SJSA1 (cell line): ENCODE data around the gene CAMK4. TPM values are rescaled to one million over a fixed set of nuclear protein-coding genes. Genes with fewer than 3 reads are reported as not detected.
"Not testable (repeated sequence)": the region's sequence is repeated elsewhere in the genome, so short reads cannot be mapped to it uniquely, and the experiment has no call there.

Source experiments
- DNase-seq, 2 experiments: peaks; one replicate each; pipeline ENCODE4 v3.0.0-alpha.2; 2015 to 2020; ENCODE audit warnings: low spot score in 2 of 2, low read depth in 1 of 2
- H3K27ac ChIP-seq: fragments of 250-450 bp; sonication (Bioruptor Pico); 2 replicates; pipeline ENCODE4 v1.5.1; 2020; ENCODE audit warnings: mild to moderate bottlenecking, moderate library complexity
- H3K27me3 ChIP-seq: fragments of 250-450 bp; sonication (Bioruptor Pico); replicated peaks from 2 replicates; pipeline ENCODE4 v1.5.1; 2020; ENCODE audit warnings: mild to moderate bottlenecking, moderate library complexity
- H3K36me3 ChIP-seq: fragments of 250-450 bp; sonication (Bioruptor Pico); 2 replicates; pipeline ENCODE4 v1.5.1; 2020; ENCODE audit warnings: mild to moderate bottlenecking
- H3K4me1 ChIP-seq: fragments of 250-450 bp; sonication (Bioruptor Pico); replicated peaks from 2 replicates; pipeline ENCODE4 v1.6.1; 2021; ENCODE audit warnings: mild to moderate bottlenecking
- H3K4me3 ChIP-seq: fragments of 250-450 bp; sonication (Bioruptor Pico); 2 replicates; pipeline ENCODE4 v1.5.1; 2020; ENCODE audit warnings: mild to moderate bottlenecking
- H3K9me3 ChIP-seq: fragments of 250-450 bp; sonication (Bioruptor Pico); replicated peaks from 2 replicates; pipeline ENCODE4 v1.5.1; 2020; ENCODE audit warnings: mild to moderate bottlenecking
- total RNA-seq: library from RNA; depleted of rRNA; stranded (reverse); fragments of >200 nt; shearing (Covaris generic); gene quantifications from 2 replicates; pipeline ENCODE4 v1.2.3, GENCODE V29; 2014

Gene CAMK4
- total RNA-seq, 1 experiment from 2014 or later = 3.6 TPM

DNA sequence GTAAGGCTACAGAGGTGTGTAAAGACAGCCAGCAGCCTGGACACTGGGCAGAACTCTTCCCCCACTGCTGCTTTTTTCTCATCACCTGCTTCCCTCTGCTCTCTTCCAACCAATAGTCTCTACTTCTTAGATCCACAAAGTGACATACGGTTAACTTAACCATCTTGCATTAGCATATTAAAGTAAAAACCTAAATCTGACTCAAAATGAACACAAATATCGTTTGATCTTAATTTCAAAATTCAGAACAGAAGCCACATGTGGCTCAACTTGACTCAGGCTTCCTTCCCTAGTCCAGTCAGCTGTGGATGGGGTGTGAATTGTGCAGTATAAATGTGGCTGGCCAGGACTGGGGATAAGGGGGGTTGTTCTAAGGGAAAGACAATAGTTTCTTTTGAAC is 173.8 kb downstream of the CAMK4 start:
- Histone ChIP-seq H3K4me3 (no peak overlapping the region), H3K4me1 (no peaks in the 10 kb centered on the region), H3K27ac (no peak overlapping the region), H3K9me3 (no peaks in the 10 kb centered on the region), H3K36me3 (no peaks in the 10 kb centered on the region), H3K27me3 (no peaks in the 10 kb centered on the region)
- DNase-seq = no peak

DNA sequence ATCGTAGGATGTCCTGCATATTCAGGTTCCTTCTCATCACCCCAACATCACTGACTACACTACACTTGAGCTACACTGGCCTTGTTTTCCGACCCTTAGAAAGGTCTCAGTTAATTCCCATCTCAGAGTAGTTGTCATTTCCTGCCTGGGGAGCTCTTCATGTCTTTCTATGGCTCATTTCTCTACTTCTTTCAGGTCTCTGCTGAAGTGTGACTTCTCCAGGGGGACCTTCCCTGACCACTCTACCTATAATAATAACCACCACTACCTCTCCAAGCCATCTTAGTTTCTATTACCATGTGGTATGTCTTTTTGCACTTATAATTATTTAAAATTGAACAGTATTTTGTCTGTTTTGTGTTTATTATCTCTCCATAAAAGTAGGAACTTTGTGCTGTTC is 174.9 kb downstream of the CAMK4 start:
- DNase-seq = no peak
- Histone ChIP-seq H3K4me3 (no peak overlapping the region), H3K27ac (no peak overlapping the region), H3K4me1 (no peaks in the 10 kb centered on the region), H3K36me3 (no peaks in the 10 kb centered on the region), H3K27me3 (no peaks in the 10 kb centered on the region), H3K9me3 (no peaks in the 10 kb centered on the region)

DNA sequence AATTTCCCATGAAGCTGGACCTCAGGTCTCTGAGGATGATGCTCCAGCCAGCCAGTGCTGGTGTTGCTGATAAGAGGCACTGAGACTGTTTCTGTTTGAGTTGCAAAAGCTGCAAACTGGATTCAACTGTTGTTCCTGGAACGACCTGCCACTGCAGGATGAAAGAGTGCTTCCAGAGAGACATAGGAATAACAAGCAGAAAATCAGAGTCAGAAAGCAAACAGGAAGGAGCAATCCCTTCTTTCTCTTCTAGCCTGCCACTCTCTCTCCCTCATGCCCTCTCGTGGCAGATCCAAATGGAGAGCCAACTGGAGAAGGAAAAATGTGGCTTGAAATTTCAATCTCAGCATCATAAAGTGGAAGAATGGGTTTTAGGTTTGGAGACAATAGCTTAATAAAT is 177.7 kb downstream of the CAMK4 start:
- H3K36me3 ChIP-seq = no peaks in the 10 kb centered on the region
- H3K4me1 ChIP-seq = no peaks in the 10 kb centered on the region
- no peaks in the 10 kb centered on the region for H3K9me3 ChIP-seq
- DNase-seq = no peak
- no peak overlapping the region for H3K27ac ChIP-seq
- no peak overlapping the region for H3K4me3 ChIP-seq
- H3K27me3 ChIP-seq = no peaks in the 10 kb centered on the region

DNA sequence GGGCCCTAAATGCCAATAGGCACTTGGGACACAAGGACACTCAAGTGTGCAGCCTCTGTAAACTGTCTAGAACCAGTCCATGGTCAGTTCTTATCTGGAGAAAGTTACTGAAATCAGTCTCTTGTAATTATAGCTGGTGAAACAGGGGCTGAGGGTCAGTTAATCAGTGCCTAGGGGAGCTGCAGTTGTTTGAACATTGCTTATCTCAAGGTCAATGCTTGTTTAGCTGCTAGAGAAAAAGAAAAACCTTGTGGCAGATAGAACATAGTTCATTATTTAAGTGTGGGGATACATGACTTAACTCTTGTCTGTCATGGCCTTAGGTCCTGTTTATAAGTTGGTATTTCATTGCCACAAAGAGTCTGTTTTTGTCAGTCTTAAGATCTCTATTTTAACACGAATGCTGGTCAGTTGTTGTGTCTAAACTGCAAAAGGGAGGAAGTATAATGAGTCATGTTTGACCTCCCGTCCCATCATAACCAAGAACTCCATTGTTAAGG is 180.1 kb downstream of the CAMK4 start:
- DNase-seq = no peak
- Histone ChIP-seq H3K4me1 (no peaks in the 10 kb centered on the region), H3K36me3 (no peaks in the 10 kb centered on the region), H3K27ac (no peak overlapping the region), H3K4me3 (no peak overlapping the region), H3K9me3 (no peaks in the 10 kb centered on the region), H3K27me3 (no peaks in the 10 kb centered on the region)

DNA sequence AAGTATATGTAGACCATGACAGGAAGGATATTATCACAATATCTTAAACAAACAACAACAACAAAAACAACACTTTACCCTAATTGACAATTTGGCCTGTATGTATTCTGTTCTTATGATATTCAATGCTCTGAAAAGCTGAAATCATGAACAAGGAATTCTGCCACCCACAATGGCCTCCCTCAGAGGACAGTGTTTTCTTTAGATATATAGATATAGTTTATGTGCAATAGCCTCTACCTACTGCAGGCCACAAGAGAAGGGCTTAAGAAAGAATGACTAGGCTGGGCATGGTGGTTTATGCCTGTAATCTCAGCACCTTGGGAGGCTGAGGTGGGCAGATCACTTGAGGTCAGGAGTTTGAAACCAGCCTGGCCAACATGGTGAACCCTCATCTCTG is 183.4 kb downstream of the CAMK4 start:
- Histone ChIP-seq H3K4me1 (no peaks in the 10 kb centered on the region), H3K9me3 (no peaks in the 10 kb centered on the region), H3K27me3 (no peaks in the 10 kb centered on the region), H3K36me3 (no peaks in the 10 kb centered on the region), H3K27ac (no peak overlapping the region), H3K4me3 (no peak overlapping the region)
- DNase-seq = no peak

DNA sequence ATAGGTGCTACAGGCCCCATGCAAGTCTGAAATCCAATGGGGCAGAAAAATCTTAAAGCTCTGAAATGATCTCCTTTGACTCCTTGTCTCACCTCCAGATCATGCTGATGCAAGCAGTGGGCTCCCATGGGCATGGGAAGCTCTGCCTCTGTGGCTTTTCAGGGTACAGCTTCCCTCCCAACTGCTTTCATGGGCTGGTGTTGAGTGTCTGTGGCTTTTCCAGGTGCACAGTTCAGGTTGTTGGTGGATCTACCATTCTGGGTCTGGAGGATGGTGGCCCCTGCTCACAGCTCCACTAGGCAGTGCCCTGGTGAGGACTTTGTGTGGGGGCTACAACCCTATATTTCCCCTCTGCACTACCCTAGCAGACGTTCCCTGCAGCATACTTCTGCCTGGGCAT is 184.6 kb downstream of the CAMK4 start:
- no peak overlapping the region for H3K27ac ChIP-seq
- no peaks in the 10 kb centered on the region for H3K4me1 ChIP-seq
- H3K4me3 ChIP-seq = no peak overlapping the region
- no peaks in the 10 kb centered on the region for H3K9me3 ChIP-seq
- no peaks in the 10 kb centered on the region for H3K27me3 ChIP-seq
- H3K36me3 ChIP-seq = no peaks in the 10 kb centered on the region
- no peak for DNase-seq

DNA sequence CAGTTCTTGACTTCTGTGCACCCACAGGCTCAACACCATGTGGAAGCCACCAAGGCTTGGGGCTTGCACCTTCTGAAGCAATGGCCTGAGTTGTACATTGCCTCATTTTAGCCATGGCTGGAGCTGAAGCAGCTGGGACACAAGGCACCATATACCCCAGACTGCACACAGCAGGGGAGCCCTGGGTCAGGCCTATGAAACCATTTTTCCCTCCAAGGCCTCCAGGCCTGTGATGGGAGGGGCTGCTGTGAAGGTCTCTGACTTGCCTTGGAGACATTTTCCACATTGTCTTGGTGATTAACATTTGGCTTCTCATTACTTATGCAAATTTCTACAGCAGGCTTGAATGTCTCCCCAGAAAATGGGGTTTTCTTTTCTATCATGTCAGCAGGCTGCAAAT is 185.1 kb downstream of the CAMK4 start:
- not testable (repeated sequence) for H3K4me3 ChIP-seq, H3K27me3 ChIP-seq, H3K36me3 ChIP-seq, DNase-seq, H3K27ac ChIP-seq, H3K4me1 ChIP-seq, H3K9me3 ChIP-seq

DNA sequence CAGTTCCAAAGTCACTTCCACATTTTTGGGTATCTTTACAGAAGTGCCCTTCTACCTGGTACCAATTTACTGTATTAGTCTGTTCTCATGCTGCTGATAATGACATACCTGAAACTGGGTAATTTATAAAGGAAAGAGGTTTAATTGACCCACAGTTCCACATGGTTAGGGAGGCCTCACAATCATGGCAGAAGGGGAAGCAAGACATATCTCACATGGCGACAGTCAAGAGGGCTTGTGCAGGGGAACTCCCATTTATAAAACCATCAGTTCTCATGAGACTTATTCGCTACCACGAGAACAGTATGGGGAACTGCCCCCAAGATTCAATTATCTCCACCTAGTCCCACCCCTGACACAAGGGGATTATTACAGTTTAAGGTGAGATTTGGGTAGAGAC is 185.9 kb downstream of the CAMK4 start:
- not testable (repeated sequence) for H3K4me1 ChIP-seq, H3K9me3 ChIP-seq, H3K27me3 ChIP-seq, H3K27ac ChIP-seq, H3K4me3 ChIP-seq, H3K36me3 ChIP-seq, DNase-seq

DNA sequence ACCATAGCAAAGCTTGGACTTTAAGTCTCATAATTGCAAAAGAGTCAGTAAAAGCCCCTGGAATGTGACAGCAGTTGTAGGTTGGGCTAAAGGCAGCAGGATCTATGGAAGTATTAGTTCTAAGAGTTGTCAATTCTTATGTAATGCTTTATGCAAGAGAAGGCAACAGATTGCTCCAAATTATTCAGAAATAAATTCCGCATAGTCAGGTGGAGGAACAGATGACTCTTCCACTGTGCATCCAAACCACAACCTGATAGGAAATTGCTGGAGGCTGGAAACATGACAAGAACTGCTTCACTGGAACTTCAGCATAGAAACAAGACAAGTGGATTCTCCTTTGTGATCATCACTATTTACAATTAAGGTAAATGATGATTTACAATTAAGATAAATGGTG is 187.1 kb downstream of the CAMK4 start:
- no peak for DNase-seq
- no peaks in the 10 kb centered on the region for H3K9me3 ChIP-seq

DNA sequence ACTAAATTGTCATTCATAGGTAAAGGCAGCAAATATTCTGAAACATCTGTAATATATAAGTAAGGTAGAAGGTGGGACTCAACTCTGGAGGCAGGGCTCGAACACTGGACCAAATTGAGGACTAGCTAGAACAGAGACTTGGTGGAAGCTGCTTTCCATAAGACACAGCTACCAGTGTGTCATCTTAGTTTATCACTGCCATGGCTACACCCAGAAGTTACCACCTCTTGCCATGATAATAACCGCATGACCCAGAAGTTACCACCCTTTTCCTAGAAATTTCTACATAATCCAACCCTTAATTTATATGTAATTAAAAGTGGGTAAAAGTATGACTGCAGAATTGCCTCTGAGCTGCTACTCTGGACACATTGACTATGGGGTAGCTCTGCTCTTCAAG is 188.4 kb downstream of the CAMK4 start:
- no peak for DNase-seq
- Histone ChIP-seq H3K4me3 (no peak overlapping the region), H3K27ac (no peak overlapping the region), H3K9me3 (no peaks in the 10 kb centered on the region), H3K27me3 (no peaks in the 10 kb centered on the region), H3K36me3 (no peaks in the 10 kb centered on the region), H3K4me1 (no peaks in the 10 kb centered on the region)

More for the DNA sequence above, 187.1 kb downstream of the CAMK4 start:
- H3K4me1 ChIP-seq = no peaks in the 10 kb centered on the region
- H3K27me3 ChIP-seq = no peaks in the 10 kb centered on the region
- no peak overlapping the region for H3K27ac ChIP-seq
- no peaks in the 10 kb centered on the region for H3K36me3 ChIP-seq
- H3K4me3 ChIP-seq = no peak overlapping the region

DNA sequence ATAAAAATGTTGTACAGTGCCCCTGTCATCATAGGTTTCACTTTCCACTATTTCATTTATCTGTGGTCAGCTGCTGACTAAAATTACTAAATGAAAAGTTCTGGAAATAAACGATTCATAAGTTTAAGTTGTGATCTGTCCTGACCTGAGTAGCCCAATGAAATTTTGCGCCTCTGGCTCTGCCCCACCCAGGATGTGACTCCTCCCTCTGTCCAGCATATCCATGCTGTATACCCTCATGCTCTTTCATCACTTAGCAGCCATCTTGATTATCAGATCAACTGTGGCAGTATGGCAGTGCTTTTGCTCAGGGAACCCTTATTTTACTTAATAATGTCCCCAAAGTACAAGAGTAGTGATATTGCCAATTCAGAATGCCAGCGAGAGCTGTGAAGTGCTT is 190.9 kb downstream of the CAMK4 start:
- H3K9me3 ChIP-seq = no peaks in the 10 kb centered on the region
- H3K27me3 ChIP-seq = no peaks in the 10 kb centered on the region
- H3K4me1 ChIP-seq = no peaks in the 10 kb centered on the region
- no peak overlapping the region for H3K27ac ChIP-seq
- H3K4me3 ChIP-seq = no peak overlapping the region
- DNase-seq = no peak
- H3K36me3 ChIP-seq = no peaks in the 10 kb centered on the region

DNA sequence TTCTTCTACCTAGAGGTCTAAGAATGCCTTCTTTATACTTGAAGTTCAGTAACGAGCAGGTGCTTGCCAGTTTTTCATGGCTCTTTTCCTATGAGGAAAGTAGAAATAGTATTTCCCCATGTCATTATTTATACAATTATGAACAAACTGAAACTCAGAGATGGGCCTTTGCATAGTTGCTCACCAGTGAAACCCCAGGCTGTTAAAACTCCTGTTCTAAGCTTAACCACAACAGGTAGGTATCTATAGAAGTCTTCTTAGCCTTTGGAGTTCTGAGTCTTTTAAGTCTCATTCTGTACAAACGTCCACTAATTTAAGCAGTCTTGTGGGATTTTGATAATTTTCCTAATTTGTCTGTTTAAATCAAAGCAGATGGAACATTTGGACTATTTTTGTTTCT is 198.1 kb downstream of the CAMK4 start:
- no peaks in the 10 kb centered on the region for H3K27me3 ChIP-seq
- no peak overlapping the region for H3K4me3 ChIP-seq
- no peak overlapping the region for H3K27ac ChIP-seq
- no peak for DNase-seq
- H3K36me3 ChIP-seq = no peaks in the 10 kb centered on the region
- H3K9me3 ChIP-seq = peaks cover 11% of the 10 kb centered on the region; the same call in 1 of the 2 replicates
- H3K4me1 ChIP-seq = no peaks in the 10 kb centered on the region

DNA sequence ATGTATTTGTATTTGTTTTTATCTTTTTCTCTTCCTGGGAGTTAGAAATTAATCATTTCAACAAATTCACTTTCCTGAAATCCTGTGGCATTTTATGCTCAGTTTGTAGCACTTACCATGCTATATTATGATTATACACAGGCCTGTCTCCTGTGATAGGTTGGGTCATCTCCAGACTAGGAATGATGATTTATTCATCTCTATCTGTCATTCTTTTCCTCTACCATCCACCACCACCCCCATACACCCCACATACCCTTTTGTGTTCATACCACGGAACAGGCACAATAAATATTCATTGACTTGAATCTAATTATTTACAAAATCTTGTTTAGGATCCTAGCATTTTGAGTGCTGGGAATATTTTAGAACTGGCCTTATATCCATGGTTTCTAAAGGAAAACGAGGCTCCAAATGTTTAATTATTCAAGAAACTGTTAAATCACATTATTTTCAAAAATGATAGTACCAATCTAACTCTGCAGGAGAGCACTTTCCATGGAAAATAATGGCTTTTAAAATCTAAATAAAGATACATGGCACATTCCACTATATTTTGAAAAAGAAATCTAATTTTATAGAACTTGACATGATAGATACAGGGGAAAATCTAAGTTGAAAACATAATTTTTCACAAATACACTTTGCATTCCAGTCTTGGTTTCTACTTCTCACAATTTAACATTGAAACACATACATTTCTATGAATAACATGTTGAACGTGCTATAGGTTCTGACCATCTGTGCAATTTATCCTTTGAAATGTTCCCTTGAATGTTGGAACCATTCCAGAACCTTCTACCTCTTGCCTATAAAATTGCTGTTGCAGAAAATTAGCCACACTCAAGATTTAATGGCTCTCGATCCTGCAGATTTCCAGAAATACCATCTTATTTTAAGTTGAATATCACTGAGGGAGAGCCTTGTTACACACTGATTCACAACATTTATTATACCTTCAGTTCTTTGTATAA is 198.8 kb downstream of the CAMK4 start:
- no peak for DNase-seq
- Histone ChIP-seq H3K36me3 (no peaks in the 10 kb centered on the region), H3K9me3 (peaks cover 11% of the 10 kb centered on the region; the same call in 1 of the 2 replicates), H3K4me3 (no peak overlapping the region), H3K27ac (no peak overlapping the region), H3K27me3 (no peaks in the 10 kb centered on the region), H3K4me1 (no peaks in the 10 kb centered on the region)

DNA sequence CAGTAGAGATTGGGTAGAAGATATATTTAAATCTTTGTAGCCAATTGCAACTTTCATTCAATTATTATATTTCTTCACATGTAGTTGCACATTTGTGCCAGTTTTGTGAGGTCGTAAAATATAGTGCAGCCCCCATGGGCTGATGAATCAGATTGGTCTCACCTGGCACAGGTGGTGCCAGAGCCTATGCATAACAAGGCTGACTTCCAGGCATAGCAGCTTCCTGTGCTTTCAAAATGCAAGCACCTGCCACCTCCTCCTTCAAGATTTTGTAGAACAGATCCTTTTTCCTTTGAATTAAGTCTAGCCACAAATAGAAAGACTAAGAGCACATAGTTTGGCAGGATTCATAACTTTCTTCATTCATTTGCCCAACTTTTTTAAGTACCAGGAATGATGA is 201.0 kb downstream of the CAMK4 start:
- no peak for DNase-seq

More for the DNA sequence above, 201.0 kb downstream of the CAMK4 start:
- H3K9me3 ChIP-seq = peaks cover 11% of the 10 kb centered on the region; the same call in 1 of the 2 replicates
- H3K4me3 ChIP-seq = no peak overlapping the region
- H3K27me3 ChIP-seq = no peaks in the 10 kb centered on the region
- no peak overlapping the region for H3K27ac ChIP-seq
- no peaks in the 10 kb centered on the region for H3K4me1 ChIP-seq
- H3K36me3 ChIP-seq = no peaks in the 10 kb centered on the region
